AML-193 (cell line): ENCODE measurements around the gene BCAT1.
A peak's percentile ranks its signal among the peaks of the same experiment; 100 is the strongest.
"Not testable (repeated sequence)": the region's sequence is repeated elsewhere in the genome, so short reads cannot be mapped to it uniquely, and the experiment has no call there.

ENCODE experiments used
- DNase-seq, 2 experiments: peaks; one replicate each; lab custom pipeline; 2025; lab: John Stamatoyannopoulos, UW

BCAT1 gene

GRCh38 chr12:24956351-24956750 is 7.5 kb upstream of the BCAT1 start:
- DNase-seq, result not testable (repeated sequence)

- DNase-seq, result no peak
Observed at GRCh38 chr12:24955853-24956252, 7.0 kb upstream of the BCAT1 start.

GRCh38 chr12:24955389-24955788 is 6.5 kb upstream of the BCAT1 start:
- no peak for DNase-seq

GRCh38 chr12:24954261-24954660 is 5.4 kb upstream of the BCAT1 start:
- no peak for DNase-seq

GRCh38 chr12:24952389-24952788 is 3.5 kb upstream of the BCAT1 start:
- no peak for DNase-seq

- no peak for DNase-seq
Observed at GRCh38 chr12:24950231-24950834, 1.4 kb upstream of the BCAT1 start.

- peak; percentile 20 to 21 for DNase-seq
Observed at GRCh38 chr12:24948420-24948756, 513 bp downstream of the BCAT1 start.

GRCh38 chr12:24947541-24948419 is 1.1 kb downstream of the BCAT1 start:
- DNase-seq, result no peak

- DNase-seq, result no peak
Observed at GRCh38 chr12:24945845-24946244, 3.1 kb downstream of the BCAT1 start.

GRCh38 chr12:24945039-24945438 is 3.9 kb downstream of the BCAT1 start:
- no peak for DNase-seq

GRCh38 chr12:24944601-24944975 is 4.3 kb downstream of the BCAT1 start:
- DNase-seq, result peak; percentile 3 to 24

GRCh38 chr12:24943947-24944600 is 4.8 kb downstream of the BCAT1 start:
- DNase-seq, result no peak

GRCh38 chr12:24940157-24940556 is 8.7 kb downstream of the BCAT1 start:
- DNase-seq, result no peak

- DNase-seq, result not testable (repeated sequence)
Observed at GRCh38 chr12:24939551-24939950, 9.3 kb downstream of the BCAT1 start.

GRCh38 chr12:24938341-24938740 is 10.6 kb downstream of the BCAT1 start:
- no peak for DNase-seq

GRCh38 chr12:24937553-24938244 is 11.2 kb downstream of the BCAT1 start:
- no peak for DNase-seq

- no peak for DNase-seq
Observed at GRCh38 chr12:24933694-24934407, 15.1 kb downstream of the BCAT1 start.

- peak; percentile 89 to 91 for DNase-seq
Observed at GRCh38 chr12:24931666-24932405, 17.1 kb downstream of the BCAT1 start.

GRCh38 chr12:24929953-24930352 is 18.9 kb downstream of the BCAT1 start:
- no peak for DNase-seq

- not testable (repeated sequence) for DNase-seq
Observed at GRCh38 chr12:24928533-24929306, 20.2 kb downstream of the BCAT1 start.
